ENCODE measurements around the gene MGAT5B. TPM values are rescaled to one million over a fixed set of nuclear protein-coding genes. Genes with fewer than 3 reads are reported as not detected.

Gene MGAT5B
- total RNA-seq, 1 experiment from 2014 or later: 5.3 TPM

DNA sequence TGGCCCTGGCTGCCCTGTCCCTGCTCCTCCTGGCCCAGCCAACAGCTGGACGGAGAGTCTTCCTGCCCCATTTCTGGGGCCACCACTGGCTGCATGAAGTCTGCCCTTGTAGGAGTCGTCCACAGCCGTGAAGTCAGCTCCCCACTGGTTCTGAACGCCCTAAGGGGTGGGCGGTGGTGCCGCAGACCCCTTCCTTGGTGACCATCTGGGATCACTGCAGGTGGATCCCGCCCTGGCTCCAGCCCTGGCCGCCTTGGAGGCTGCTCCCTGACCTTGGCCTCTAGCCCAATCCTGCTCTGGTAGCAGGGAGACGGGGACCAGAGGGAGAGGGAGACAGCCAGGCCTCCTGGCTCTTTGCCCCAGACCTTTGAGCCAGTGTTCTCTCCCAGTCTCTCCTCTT lies 35.4 kb downstream of the MGAT5B start:
- no peak for DNase-seq (ENCODE audit: low spot score)

DNA sequence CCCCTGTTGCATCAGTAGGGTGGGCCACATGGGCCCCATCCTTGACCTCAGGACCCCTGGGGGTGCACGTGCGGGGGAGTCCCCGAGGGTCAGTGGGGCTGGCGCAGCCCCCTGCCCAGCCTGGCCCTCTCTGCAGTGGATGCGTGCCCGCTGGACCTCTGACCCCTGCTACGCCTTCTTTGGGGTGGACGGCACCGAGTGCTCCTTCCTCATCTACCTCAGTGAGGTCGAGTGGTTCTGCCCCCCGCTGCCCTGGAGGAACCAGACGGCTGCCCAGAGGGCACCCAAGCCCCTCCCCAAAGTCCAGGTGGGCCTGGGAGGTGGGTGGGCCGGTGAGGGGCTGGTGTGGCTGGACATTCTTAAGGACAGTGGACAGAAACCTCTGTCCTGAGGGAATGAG lies 35.9 kb downstream of the MGAT5B start:
- DNase-seq (ENCODE audit: low spot score): no peak

DNA sequence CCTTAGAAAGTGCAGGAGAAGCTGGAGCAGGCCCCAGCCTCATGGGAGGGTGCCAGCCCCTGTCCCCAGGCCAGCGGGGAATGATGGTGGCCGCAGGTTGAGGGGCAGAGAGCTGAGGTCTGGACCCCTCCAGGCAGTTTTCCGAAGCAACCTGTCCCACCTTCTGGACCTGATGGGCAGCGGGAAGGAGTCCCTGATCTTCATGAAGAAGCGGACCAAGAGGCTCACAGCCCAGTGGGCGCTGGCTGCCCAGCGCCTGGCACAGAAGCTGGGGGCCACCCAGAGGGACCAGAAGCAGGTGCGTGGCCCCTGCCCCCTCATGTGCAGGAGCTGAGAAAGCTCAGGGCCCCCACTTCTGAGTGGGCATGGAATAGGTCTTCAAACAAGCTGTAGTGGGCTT lies 36.8 kb downstream of the MGAT5B start:
- no peak for DNase-seq (ENCODE audit: low spot score)

DNA sequence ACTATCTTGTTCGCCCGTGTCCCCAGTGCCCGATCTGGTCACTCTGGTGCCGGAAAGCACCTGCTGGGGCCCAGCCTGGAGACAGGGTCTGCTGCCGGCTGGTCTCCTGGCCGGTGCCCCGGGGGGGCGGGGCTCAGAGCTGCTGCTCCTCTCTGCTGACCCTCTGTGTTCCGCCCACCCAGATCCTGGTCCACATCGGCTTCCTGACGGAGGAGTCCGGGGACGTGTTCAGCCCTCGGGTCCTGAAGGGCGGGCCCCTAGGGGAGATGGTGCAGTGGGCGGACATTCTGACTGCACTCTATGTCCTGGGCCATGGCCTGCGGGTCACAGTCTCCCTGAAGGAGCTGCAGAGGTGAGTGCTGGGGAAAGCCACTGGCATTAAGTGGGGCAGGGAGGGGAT lies 37.6 kb downstream of the MGAT5B start:
- no peak for DNase-seq (ENCODE audit: low spot score)

DNA sequence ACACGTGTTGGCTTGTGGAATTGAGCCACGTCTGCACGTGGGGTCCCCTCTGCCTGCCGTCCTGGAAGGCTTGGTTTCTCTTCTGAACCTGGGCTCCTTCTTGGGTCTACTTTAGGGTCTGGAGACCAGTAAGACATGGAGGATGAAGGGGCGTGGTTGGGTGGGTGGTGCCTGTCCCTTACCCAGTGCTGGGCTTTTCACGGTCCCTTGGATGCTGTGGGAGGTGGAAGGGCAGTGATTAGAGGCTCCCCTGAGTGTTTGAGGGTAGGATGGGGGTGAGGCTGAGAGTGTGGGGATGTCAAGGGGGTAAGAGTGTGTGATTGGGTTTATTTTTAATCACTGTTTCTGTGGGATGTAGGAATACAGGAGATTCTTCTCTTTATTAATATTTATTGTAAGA lies 38.3 kb downstream of the MGAT5B start:
- DNase-seq (ENCODE audit: low spot score): no peak

DNA sequence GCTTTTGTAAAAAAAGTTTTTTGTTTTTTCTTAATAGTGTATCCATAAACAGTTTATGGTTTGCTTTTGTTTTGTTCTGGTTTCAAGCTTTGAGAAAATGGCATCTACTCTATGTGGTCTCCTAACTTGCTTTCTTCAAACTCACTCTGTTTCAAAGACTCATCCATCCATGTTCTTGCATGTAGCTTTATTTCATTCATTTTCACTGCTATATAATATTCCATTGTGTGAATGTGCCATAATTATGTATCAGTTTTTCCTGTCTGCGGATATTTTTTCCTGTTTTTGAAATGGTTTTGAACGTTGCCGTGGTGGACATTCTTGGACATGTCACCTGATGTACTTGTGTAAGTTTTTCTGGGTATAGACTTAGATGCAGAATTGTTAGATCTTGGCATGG lies 39.1 kb downstream of the MGAT5B start:
- DNase-seq (ENCODE audit: low spot score): no peak

DNA sequence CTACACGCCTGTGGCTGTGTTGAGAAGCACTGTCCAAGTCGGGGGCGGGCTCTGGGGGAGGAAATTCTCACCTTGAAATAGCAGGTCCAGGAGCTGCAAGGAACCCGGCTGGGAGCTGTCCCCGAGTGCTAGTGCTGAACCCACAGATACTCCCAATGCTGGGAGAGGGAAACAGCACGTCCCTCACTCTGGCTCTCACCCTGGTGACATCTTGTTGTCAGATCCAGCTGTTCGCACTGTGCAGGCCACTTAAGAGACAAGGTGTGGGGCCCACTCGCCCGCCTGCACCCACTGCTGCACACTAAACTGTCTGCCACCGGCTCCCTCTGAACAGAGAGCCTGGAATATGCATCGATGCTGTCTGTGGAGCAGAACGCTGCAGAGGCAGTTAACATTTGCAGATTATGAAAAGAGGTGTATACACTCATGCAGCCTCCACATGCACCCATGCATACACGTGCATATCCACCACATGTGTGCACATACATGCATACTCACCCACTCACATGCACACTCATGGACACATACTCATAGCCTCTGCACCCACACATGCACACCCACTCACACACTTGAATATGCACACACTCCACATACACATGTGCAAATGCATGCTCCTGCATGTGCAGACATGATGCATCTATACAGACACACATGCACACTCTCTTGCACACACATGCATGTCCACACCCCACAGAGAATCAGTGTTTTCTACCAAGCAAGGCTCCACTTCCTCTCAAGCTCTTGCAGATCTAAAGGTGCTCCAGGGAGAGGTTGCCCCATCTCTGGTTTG lies 42.0 kb downstream of the MGAT5B start:
- DNase-seq (ENCODE audit: low spot score): no peak

DNA sequence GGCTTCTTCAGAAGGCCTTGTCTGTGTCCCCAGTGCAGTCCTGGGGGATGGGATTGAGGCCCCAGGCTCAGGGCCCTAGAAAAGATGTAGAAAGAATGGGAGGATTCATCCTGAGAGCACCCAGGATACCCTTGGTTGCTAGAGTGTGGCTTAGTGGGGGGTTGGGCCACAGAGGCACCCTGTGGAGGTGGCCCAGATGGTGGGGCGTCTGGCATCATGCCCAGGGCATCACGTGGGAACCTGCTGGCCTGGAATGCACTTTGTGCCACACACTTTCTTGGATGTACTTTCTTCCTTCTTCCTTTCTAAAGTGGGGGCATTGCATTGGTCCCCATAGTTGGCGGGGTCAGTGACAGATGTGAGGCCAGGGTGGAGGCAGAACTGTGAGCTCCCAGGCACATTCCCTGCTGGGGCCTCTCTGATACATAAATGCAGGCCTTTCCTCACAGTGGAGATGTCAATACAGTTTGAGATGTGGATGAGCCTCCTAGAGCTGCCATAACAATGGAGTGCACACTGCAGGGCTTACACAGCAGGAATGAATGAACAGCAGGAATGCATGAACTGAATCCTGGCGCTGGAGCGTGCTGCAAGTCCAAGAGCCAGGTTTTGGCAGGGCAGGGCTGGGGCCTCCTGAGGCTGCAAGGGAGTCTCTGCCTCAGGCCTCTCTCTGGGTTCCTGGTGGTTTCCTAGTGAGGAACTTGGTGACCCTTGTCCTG lies 43.3 kb downstream of the MGAT5B start:
- no peak for DNase-seq (ENCODE audit: low spot score)

DNA sequence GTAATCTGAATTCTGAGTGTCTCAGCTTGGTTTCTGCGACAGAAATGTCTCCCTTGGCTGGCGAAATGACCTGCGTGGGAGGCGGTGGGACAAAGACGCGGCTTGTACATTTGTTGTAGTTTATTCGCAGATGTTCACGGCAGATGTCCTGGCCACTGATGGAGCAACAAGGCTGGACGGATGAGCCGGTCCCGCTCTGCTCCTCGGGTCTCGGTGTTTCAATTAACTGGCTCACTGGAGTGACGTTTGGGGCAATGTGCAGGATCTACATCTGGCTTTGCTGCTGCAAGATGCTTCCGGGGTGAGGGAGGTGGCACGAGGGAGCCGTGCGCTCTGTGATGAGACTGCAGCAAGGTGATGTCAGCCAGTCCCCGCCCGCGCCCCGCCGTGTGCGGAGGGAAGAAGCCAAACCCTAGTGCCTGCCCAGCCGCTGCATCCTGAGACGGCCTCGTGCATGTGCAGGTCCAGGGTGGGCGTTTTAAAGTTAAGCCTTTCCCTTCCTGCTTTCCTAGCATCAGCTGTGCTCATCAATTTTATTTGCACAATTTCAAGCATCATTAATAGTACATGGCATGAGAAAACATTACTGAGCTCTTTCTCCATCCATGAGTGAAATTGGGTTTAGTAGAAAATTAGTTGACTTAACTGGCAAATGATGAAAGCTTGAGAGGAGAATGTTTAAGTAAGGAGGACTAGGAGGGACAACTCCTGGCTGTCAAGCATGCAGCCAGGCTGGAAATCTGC lies 44.4 kb downstream of the MGAT5B start:
- no peak for DNase-seq (ENCODE audit: low spot score)

DNA sequence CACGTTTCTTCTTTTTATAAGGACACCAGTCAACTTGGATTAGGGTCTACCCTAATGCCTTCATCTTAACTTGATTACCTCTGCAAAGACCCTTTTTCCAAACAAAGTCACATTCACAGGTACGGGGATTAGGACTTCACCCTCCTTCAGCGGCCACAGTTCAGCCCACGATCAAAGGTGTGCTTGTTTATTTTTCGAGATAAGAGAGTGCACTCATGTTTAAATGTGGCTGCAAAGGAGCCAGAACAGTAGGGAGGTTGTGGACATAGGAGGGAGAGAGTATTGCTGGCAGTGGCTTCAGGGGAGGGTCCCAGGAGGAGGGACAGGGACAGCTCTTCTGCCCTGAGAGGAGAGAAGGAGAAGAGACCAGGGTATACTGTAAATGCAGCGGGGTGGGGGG lies 46.7 kb downstream of the MGAT5B start:
- DNase-seq (ENCODE audit: low spot score): no peak

DNA sequence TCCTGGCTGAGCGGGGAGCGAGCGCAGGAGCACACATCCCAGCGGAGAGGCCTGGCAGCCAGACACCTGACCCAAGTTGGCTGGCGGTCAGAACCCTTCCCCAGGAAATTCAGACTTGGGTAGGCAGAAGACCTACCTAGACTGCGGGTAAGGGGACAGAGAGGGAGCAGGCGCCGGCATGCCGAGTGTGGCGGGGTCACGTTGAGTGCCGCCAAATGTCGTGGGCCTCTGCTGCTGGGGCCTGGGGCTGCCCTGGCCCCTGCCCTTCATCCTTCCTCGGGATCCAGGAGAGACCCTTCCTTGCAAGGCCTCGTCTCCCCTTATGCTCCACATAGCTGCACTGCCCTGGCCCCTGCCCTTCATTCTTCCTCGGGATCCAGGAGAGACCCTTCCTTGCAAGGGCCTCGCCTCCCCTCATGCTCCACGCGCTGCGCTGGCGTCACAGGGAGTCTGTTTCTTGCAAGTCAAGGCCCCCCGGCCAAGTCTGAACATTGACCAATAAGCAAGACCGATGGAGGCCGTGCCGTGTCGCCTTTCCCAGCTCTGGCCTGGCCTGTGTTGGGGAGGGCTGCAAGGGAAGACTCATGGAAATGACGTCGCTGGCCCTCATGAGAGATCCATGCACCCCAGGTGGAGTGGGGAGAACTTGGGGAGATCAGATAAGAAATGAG lies 47.8 kb downstream of the MGAT5B start:
- no peak for DNase-seq (ENCODE audit: low spot score)

DNA sequence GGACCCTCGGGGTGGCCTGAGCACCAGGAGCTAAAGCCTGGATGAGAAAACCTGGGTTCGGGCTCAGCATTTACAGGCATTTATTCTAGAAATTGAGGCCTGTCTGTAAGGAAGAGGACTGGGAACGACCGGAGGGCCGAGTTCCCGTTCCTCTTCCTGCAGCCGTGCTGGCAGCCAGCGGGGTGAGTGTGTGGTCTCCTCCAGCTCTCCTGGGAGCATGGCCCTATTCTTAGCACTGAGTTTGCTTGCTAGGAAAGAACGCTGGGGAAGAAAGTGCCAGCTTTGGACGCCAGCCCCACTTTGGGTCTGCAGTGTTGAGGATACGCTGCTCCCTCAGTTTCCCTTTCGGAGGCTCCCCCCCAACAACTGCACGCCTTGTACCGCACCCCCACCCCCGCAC lies 49.6 kb downstream of the MGAT5B start:
- DNase-seq (ENCODE audit: low spot score): no peak

DNA sequence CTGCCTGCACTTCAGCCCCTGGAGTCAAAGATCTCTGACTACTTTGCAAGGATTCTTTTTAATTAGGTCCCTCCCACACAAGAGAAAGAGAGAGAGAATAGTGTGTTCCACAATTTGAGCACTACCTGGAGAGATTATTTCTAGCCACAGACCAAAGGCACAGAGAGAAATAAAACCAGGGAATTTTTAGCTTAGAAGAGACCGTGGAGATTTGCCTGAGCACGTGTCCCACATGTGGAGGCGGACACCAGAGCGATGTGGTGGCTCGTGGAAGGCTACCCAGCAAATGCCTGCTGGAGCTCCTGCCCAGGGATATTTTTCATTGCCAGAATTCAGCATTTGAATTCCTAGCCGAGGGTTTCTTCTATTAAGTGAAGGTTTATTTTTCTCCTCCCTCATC lies 50.6 kb downstream of the MGAT5B start:
- no peak for DNase-seq (ENCODE audit: low spot score)

DNA sequence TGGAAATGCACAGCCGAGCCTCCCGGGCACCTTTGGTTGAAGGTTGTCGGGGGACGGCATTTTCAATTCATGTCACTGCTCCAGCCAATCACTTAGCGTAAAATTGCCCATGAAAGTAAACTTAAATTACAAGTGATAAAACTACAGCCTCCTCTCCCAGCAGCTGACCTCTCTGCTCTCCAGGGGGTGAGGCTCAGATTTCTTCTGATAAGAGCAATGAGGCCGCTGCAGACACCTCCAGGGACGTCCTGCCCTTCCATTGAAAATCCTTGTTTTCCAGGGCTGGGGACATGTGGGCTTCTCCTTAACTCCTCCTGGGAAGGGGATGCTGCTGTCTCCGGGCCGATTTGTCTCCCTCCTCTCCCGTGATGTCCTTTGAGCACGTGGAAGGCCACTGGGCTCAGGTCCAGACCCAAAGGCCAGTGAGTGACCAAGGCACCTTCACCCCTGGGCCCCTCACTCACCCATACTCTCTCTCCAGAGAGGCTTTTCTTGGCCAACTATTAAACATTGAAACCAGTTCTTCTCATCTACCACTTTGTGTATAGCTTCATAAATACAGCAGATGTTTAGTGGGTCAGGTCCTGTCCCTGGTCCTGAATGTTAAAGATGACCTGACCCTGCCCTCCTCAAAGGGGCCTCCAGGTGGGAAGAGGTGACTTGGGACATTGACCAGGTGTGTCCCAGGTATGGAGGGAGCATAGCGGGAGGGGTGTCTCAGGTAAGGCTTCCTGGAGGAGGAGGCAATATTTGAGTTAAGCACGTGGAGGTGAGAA lies 52.3 kb downstream of the MGAT5B start:
- no peak for DNase-seq (ENCODE audit: low spot score)

DNA sequence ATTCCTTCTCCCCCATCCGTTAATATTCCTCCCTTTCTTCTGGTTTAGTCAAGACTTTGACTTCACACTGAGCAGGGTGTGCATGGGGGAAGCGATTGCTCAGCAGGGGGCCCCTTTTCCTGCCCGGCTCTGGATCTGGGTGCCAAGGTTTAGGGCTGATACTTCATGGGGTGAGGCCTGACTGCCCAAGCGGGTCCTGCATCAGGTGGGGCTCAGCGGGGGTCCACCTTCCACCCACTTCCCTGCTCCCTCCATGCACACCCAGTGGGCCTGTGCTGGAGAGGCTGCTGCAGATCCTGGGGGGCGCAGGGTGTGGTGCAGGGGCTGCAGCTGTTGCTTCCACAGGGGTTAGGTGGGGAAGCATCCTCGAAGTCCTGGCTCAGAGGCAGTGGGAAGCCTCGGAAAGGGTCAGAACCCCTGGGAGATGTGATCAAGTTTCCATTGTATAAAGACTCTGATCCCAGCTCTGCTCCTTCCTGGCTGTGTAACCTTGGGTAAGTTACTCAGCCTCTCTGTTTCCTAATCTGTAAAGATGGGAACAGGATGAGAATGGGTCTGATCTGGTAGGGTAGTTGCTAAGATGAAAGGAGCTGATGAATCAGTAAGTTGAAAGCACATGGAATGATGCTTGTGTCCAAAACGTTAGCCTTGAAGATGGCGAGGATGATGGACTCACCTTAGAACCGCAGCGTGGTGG lies 53.3 kb downstream of the MGAT5B start:
- no peak for DNase-seq (ENCODE audit: low spot score)

DNA sequence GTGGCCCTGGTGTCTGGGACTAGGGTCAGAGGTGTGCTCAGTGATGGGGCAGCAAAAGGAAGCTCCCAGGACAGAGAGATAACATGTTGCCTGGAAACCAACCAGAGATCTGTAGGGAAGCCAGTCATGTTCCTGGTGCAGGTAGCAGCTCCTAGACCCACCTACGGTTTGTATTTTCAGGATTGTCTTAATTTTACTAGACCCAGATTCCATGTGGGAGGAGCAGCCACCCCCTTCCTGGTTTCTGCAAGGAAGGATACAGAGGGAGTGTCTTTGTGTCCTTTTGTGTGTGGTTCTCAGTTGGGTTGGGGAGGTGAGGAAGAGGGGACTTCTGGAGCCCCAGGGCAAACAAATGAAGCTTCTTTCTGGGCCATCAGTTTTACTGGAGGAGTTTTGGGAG lies 53.9 kb downstream of the MGAT5B start:
- no peak for DNase-seq (ENCODE audit: low spot score)

DNA sequence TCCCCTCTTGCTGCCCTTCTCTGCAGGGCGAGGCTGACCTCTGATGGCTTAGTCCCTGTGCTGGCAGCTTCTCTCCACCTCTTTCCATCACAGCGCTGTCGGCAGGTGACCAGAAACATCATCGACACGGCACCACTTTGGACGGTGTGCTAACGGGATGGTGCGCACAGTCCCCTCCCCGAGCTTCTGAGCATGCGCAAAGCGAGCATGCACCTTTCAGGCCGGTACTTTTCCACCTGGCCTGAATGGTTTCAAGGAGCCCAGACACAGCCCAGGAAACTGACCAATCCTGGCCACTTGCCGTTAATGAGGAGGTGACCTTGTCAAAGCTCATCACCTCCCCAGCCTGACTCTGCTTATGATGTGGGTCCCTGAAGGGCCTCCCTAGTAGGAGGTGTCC lies 54.8 kb downstream of the MGAT5B start:
- no peak for DNase-seq (ENCODE audit: low spot score)

DNA sequence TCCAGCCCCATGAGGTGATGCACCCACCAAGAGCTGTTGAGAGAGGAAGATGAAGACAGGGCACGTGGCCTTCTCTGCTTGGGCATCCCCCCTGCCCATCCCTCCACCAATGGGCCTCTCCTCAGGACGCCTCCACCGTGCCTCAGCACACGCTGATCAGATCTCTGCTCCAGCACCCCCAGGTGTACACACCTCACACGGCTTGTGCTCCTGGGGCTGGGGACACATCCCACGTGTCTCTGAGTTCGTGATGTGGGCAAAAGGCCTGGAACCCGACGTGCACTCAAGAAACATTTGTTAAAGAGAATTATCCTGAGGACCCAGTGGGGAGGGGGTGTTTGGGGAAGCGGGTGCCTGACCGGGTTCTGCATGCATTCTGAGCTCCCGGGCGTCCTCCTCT lies 55.3 kb downstream of the MGAT5B start:
- DNase-seq (ENCODE audit: low spot score): no peak

DNA sequence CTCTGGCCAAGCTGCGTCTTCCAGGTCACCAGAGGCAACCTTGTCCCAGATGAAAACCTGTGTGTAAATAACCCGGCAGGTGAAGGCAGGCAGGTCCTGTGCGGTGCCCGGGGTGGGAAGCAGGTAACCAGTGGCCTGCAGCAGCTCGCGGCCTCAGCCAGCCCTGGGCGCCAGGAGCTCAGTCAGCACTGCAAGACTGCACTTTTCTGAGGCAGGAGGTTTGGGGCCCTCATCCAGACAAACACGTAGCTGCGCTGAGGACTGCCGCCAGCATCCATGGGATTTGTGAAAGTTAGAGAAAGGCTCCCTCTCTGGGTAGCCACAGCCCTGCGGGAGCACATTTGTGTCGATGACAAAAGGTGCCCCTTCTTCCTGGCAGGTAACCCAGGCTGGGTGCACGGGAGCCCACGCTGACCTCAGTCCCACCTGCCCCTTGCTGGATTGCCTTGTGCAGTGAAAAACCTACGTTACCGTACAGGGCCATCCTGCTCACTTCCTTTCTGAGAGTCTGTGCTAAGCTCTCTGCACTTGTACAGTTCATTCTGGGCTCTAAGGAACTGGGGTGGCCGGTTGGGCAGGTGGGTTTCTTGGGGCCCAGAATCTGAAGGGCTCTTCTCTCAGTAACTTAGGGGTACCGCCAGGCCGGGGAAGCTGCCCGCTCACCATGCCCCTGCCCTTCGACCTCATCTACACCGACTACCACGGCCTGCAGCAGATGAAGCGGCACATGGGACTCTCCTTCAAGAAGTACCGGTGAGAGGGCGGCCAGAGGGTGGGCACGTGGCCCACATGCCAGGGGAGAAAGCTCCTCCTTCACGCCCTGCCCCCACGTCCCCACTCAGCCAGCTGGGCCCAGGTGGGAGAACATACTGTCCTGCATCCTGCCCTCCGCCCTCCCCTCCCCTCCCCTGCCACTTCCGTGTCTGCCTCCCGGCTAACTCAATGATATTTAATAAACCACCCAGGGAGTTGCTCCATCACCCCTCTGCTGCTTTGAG lies 56.4 kb downstream of the MGAT5B start:
- DNase-seq (ENCODE audit: low spot score): no peak

Measured in H4 (cell line).